ENCODE results near the gene MYL11.
A peak's percentile ranks its signal among the peaks of the same experiment; 100 is the strongest.
"Not testable (repeated sequence)": the region's sequence is repeated elsewhere in the genome, so short reads cannot be mapped to it uniquely, and the experiment has no call there.

The MYL11 gene

GRCh38 chr16:30374538-30374937, at the start of gene MYL11:
MYL11 (plus strand) TSS chr16:30374802; CDS start chr16:30374858, 56 bp downstream.
- no peak for DNase-seq

GRCh38 chr16:30334473-30334989, 40.1 kb upstream of the MYL11 start:
- DNase-seq: peak; percentile 77

- DNase-seq: peak; percentile 90
Observed at GRCh38 chr16:30335028-30335597, 39.5 kb upstream of the MYL11 start.

GRCh38 chr16:30335598-30336474, 38.8 kb upstream of the MYL11 start:
- no peak for DNase-seq

- not testable (repeated sequence) for DNase-seq
Observed at GRCh38 chr16:30337964-30338357, 36.6 kb upstream of the MYL11 start.

GRCh38 chr16:30338715-30339114, 35.9 kb upstream of the MYL11 start:
- not testable (repeated sequence) for DNase-seq

- no peak for DNase-seq
Observed at GRCh38 chr16:30340621-30341020, 34.0 kb upstream of the MYL11 start.

GRCh38 chr16:30341971-30342370, 32.6 kb upstream of the MYL11 start:
- DNase-seq: not testable (repeated sequence)

GRCh38 chr16:30342751-30343490, 31.7 kb upstream of the MYL11 start:
- no peak for DNase-seq

- DNase-seq: not testable (repeated sequence)
Observed at GRCh38 chr16:30343491-30343820, 31.1 kb upstream of the MYL11 start.

GRCh38 chr16:30346286-30346685, 28.3 kb upstream of the MYL11 start:
- no peak for DNase-seq

GRCh38 chr16:30348113-30348512, 26.5 kb upstream of the MYL11 start:
- no peak for DNase-seq

GRCh38 chr16:30348929-30349328, 25.7 kb upstream of the MYL11 start:
- DNase-seq: no peak

- DNase-seq: no peak
Observed at GRCh38 chr16:30349675-30350074, 24.9 kb upstream of the MYL11 start.

- no peak for DNase-seq
Observed at GRCh38 chr16:30350134-30350871, 24.3 kb upstream of the MYL11 start.

- DNase-seq: no peak
Observed at GRCh38 chr16:30351001-30351441, 23.6 kb upstream of the MYL11 start.

- no peak for DNase-seq
Observed at GRCh38 chr16:30351586-30352419, 22.8 kb upstream of the MYL11 start.

GRCh38 chr16:30352488-30353401, 21.9 kb upstream of the MYL11 start:
- no peak for DNase-seq

- no peak for DNase-seq
Observed at GRCh38 chr16:30353438-30354129, 21.0 kb upstream of the MYL11 start.
